Loucy (cell line): ENCODE data around the gene RGS19.

Experiments used
- H2AFZ ChIP-seq: fragments of 200-600 bp; sonication (generic); 2 replicates; pipeline ENCODE4 v1.6.0; 2016; ENCODE audit warnings: antibody characterized with exemption, mild to moderate bottlenecking, low read length, moderate library complexity
- H3F3A ChIP-seq: fragments of 200-600 bp; 2 replicates; pipeline ENCODE4 v1.6.0; 2016; ENCODE audit warnings: antibody characterized with exemption, low read depth, mild to moderate bottlenecking
- H3K27me3 ChIP-seq: fragments of 200-600 bp; sonication (generic); 2 replicates; pipeline ENCODE4 v1.6.1; 2014; ENCODE audit warnings: low read length, mild to moderate bottlenecking; ENCODE audit not compliant: insufficient read depth, poor library complexity, severe bottlenecking
- H3K36me3 ChIP-seq: fragments of 200-600 bp; sonication (generic); 2 replicates; pipeline ENCODE4 v1.6.1; 2016; ENCODE audit warnings: low read length; ENCODE audit not compliant: insufficient read depth
- H3K4me1 ChIP-seq: fragments of 200-600 bp; sonication (generic); 2 replicates; pipeline ENCODE4 v1.5.1; 2014; ENCODE audit warnings: low read length, mild to moderate bottlenecking; ENCODE audit not compliant: insufficient read depth, poor library complexity, severe bottlenecking
- H3K4me2 ChIP-seq: fragments of 200-600 bp; sonication (generic); 2 replicates; pipeline ENCODE4 v1.6.0; 2014; ENCODE audit warnings: antibody characterized with exemption, low read length, low read depth, mild to moderate bottlenecking; ENCODE audit not compliant: poor library complexity, severe bottlenecking
- H3K4me3 ChIP-seq: fragments of 200-600 bp; sonication (generic); 2 replicates; pipeline ENCODE4 v1.5.1; 2014; ENCODE audit warnings: low read length, mild to moderate bottlenecking, mixed read lengths; ENCODE audit not compliant: poor library complexity, severe bottlenecking
- H3K79me2 ChIP-seq: fragments of 200-600 bp; sonication (generic); 2 replicates; pipeline ENCODE4 v1.6.1; 2014; ENCODE audit warnings: low read length; ENCODE audit not compliant: insufficient read depth
- H3K9ac ChIP-seq: fragments of 200-600 bp; sonication (generic); 2 replicates; pipeline ENCODE4 v1.6.0; 2014; ENCODE audit warnings: mild to moderate bottlenecking, low read depth, low read length, moderate library complexity; ENCODE audit not compliant: poor library complexity, severe bottlenecking
- H3K9me2 ChIP-seq: fragments of 200-600 bp; sonication (generic); replicated peaks from 2 replicates; pipeline ENCODE4 v1.6.1; 2016; ENCODE audit warnings: low read depth, low read length, mixed read lengths
- H3K9me3 ChIP-seq: fragments of 200-600 bp; sonication (generic); 2 replicates; pipeline ENCODE4 v1.6.1; 2014; ENCODE audit warnings: mild to moderate bottlenecking, antibody characterized with exemption, low read length, low read depth; ENCODE audit not compliant: insufficient read depth
- H4K20me1 ChIP-seq: fragments of 200-600 bp; sonication (generic); 2 replicates; pipeline ENCODE4 v1.6.0; 2014; ENCODE audit warnings: antibody characterized with exemption, low read length, mild to moderate bottlenecking; ENCODE audit not compliant: insufficient read depth, poor library complexity, severe bottlenecking
- CTCF ChIP-seq: fragments of 200-600 bp; sonication (generic); conservative IDR thresholded peaks from 2 replicates; pipeline ENCODE4 v1.5.1; 2014; ENCODE audit warnings: mild to moderate bottlenecking, antibody characterized with exemption, low read length
- EZH2phosphoT487 ChIP-seq: fragments of 200-600 bp; IDR thresholded peaks from 2 replicates; pipeline ENCODE4 v1.6.1; 2018; ENCODE audit warnings: antibody characterized with exemption, mild to moderate bottlenecking, moderate library complexity, borderline replicate concordance

RGS19 gene

GRCh38 chr20:64057628-64058498 is 21.5 kb downstream of the RGS19 start:
- H3K4me1 ChIP-seq: peaks cover 22% of the 10 kb centered on the region
- H3K9me3 ChIP-seq: no peaks in the 10 kb centered on the region
- no peak overlapping the region for H3K9ac ChIP-seq
- no peaks in the 10 kb centered on the region for H3K79me2 ChIP-seq
- no peak overlapping the region for H3K4me3 ChIP-seq
- no peak overlapping the region for H3K4me2 ChIP-seq
- no peak overlapping the region for H2AFZ ChIP-seq
- TF ChIP-seq EZH2phosphoT487 (no peak), CTCF (peak; percentile 77)
- H4K20me1 ChIP-seq: no peaks in the 10 kb centered on the region
- no peaks in the 10 kb centered on the region for H3K36me3 ChIP-seq
- H3K9me2 ChIP-seq: no peaks in the 10 kb centered on the region
- no peaks in the 10 kb centered on the region for H3F3A ChIP-seq
- H3K27me3 ChIP-seq: no peaks in the 10 kb centered on the region

- Histone ChIP-seq H3K4me2 (no peak overlapping the region), H3K4me3 (no peak overlapping the region), H3K79me2 (no peaks in the 10 kb centered on the region), H2AFZ (no peak overlapping the region), H3K36me3 (no peaks in the 10 kb centered on the region), H3F3A (no peaks in the 10 kb centered on the region), H3K9ac (no peak overlapping the region), H3K4me1 (peaks cover 18% of the 10 kb centered on the region), H3K9me3 (no peaks in the 10 kb centered on the region), H3K27me3 (no peaks in the 10 kb centered on the region), H4K20me1 (no peaks in the 10 kb centered on the region), H3K9me2 (no peaks in the 10 kb centered on the region)
- no peak for TF ChIP-seq EZH2phosphoT487
- no peak for TF ChIP-seq CTCF
These were observed 22.3 kb downstream of the RGS19 start for GRCh38 chr20:64056889-64057627.

- Histone ChIP-seq H3K79me2 (no peaks in the 10 kb centered on the region), H3K36me3 (no peaks in the 10 kb centered on the region), H3K9me3 (no peaks in the 10 kb centered on the region), H3K9me2 (no peaks in the 10 kb centered on the region), H2AFZ (no peak overlapping the region), H3F3A (no peaks in the 10 kb centered on the region), H3K27me3 (no peaks in the 10 kb centered on the region), H3K4me2 (no peak overlapping the region), H3K4me1 (peaks cover 18% of the 10 kb centered on the region), H3K9ac (no peak overlapping the region), H4K20me1 (no peaks in the 10 kb centered on the region), H3K4me3 (no peak overlapping the region)
- TF ChIP-seq EZH2phosphoT487 (no peak), CTCF (no peak)
These were observed 22.8 kb downstream of the RGS19 start for GRCh38 chr20:64056639-64056888.
